ENCODE measurements around the gene SERTAD3. TPM values are rescaled to one million over a fixed set of nuclear protein-coding genes. Genes with fewer than 3 reads are reported as not detected.

The SERTAD3 gene
- total RNA-seq, 2 donors from 2014 or later = 23.5 to 24.6 TPM

- Mint-ChIP-seq H3K4me3 (peak overlapping the region; percentile 92), H3K27ac (no peak overlapping the region), H3K4me1 (peaks cover 33% of the 10 kb centered on the region), H3K36me3 (ENCODE audit: low read depth) (peaks cover 4% of the 10 kb centered on the region), H3K27me3 (peaks cover 4% of the 10 kb centered on the region)
- DNase-seq = peak; percentile 59 to 76 (median 71)
- H3K9me3 ChIP-seq (ENCODE audit: control insufficient read depth, low read length, poor library complexity, severe bottlenecking) = no peaks in the 10 kb centered on the region
- ATAC-seq = peak; percentile 70
These were observed 40.7 kb downstream of the SERTAD3 start for GRCh38 chr19:40403262-40403984.

GRCh38 chr19:40400559-40400958 lies 43.6 kb downstream of the SERTAD3 start:
- H3K36me3 Mint-ChIP-seq (ENCODE audit: low read depth) = peaks cover 4% of the 10 kb centered on the region
- DNase-seq (no peak), ATAC-seq (no peak)
- no peak overlapping the region for H3K4me3 Mint-ChIP-seq
- no peak overlapping the region for H3K27ac Mint-ChIP-seq
- peaks cover 4% of the 10 kb centered on the region for H3K27me3 Mint-ChIP-seq
- no peaks in the 10 kb centered on the region for H3K9me3 ChIP-seq (ENCODE audit: control insufficient read depth, low read length, poor library complexity, severe bottlenecking)
- H3K4me1 Mint-ChIP-seq = peaks cover 27% of the 10 kb centered on the region

- Mint-ChIP-seq H3K27me3 (peaks cover 4% of the 10 kb centered on the region), H3K4me3 (no peak overlapping the region), H3K27ac (no peak overlapping the region), H3K36me3 (ENCODE audit: low read depth) (peaks cover 4% of the 10 kb centered on the region), H3K4me1 (peaks cover 19% of the 10 kb centered on the region)
- ATAC-seq (peak; percentile 75), DNase-seq (peak; percentile 30 to 57 (median 46))
- H3K9me3 ChIP-seq (ENCODE audit: control insufficient read depth, low read length, poor library complexity, severe bottlenecking) = no peaks in the 10 kb centered on the region
These were observed 45.6 kb downstream of the SERTAD3 start for GRCh38 chr19:40398417-40399131.

GRCh38 chr19:40397568-40397906 lies 46.6 kb downstream of the SERTAD3 start:
- Mint-ChIP-seq H3K4me1 (peaks cover 14% of the 10 kb centered on the region), H3K27ac (no peak overlapping the region)
- no peaks in the 10 kb centered on the region for H3K9me3 ChIP-seq (ENCODE audit: control insufficient read depth, low read length, poor library complexity, severe bottlenecking)

GRCh38 chr19:40396886-40397567 lies 47.1 kb downstream of the SERTAD3 start:
- no peak overlapping the region for H3K4me3 Mint-ChIP-seq
- no peaks in the 10 kb centered on the region for H3K9me3 ChIP-seq (ENCODE audit: control insufficient read depth, low read length, poor library complexity, severe bottlenecking)
- no peak for DNase-seq
- peaks cover 4% of the 10 kb centered on the region for H3K27me3 Mint-ChIP-seq
- no peak for ATAC-seq
- H3K4me1 Mint-ChIP-seq = peaks cover 14% of the 10 kb centered on the region
- H3K27ac Mint-ChIP-seq = no peak overlapping the region
- peaks cover 4% of the 10 kb centered on the region for H3K36me3 Mint-ChIP-seq (ENCODE audit: low read depth)

More at GRCh38 chr19:40397568-40397906, 46.6 kb downstream of the SERTAD3 start:
- no peak for DNase-seq
- peaks cover 4% of the 10 kb centered on the region for H3K36me3 Mint-ChIP-seq (ENCODE audit: low read depth)
- no peak overlapping the region for H3K4me3 Mint-ChIP-seq
- ATAC-seq = no peak
- H3K27me3 Mint-ChIP-seq = peaks cover 4% of the 10 kb centered on the region

- ATAC-seq = no peak
- DNase-seq = no peak
- H3K4me3 Mint-ChIP-seq = no peak overlapping the region
- peaks cover 4% of the 10 kb centered on the region for H3K27me3 Mint-ChIP-seq
- H3K36me3 Mint-ChIP-seq (ENCODE audit: low read depth) = peaks cover 4% of the 10 kb centered on the region
- no peak overlapping the region for H3K27ac Mint-ChIP-seq
- no peaks in the 10 kb centered on the region for H3K9me3 ChIP-seq (ENCODE audit: control insufficient read depth, low read length, poor library complexity, severe bottlenecking)
- peaks cover 14% of the 10 kb centered on the region for H3K4me1 Mint-ChIP-seq
These were observed 48.2 kb downstream of the SERTAD3 start for GRCh38 chr19:40395956-40396355.

GRCh38 chr19:40394816-40395210 lies 49.3 kb downstream of the SERTAD3 start:
- H3K27ac Mint-ChIP-seq = no peak overlapping the region
- ATAC-seq = no peak

GRCh38 chr19:40393894-40394815 lies 50.0 kb downstream of the SERTAD3 start:
- H3K9me3 ChIP-seq (ENCODE audit: control insufficient read depth, low read length, poor library complexity, severe bottlenecking) = no peaks in the 10 kb centered on the region
- Mint-ChIP-seq H3K36me3 (ENCODE audit: low read depth) (no peaks in the 10 kb centered on the region), H3K27me3 (no peaks in the 10 kb centered on the region), H3K4me3 (no peak overlapping the region), H3K27ac (no peak overlapping the region), H3K4me1 (peaks cover 3% of the 10 kb centered on the region)
- DNase-seq (no peak), ATAC-seq (no peak)

More at GRCh38 chr19:40394816-40395210, 49.3 kb downstream of the SERTAD3 start:
- H3K4me1 Mint-ChIP-seq = peaks cover 10% of the 10 kb centered on the region
- H3K27me3 Mint-ChIP-seq = no peaks in the 10 kb centered on the region
- no peak for DNase-seq
- no peaks in the 10 kb centered on the region for H3K36me3 Mint-ChIP-seq (ENCODE audit: low read depth)
- no peak overlapping the region for H3K4me3 Mint-ChIP-seq
- H3K9me3 ChIP-seq (ENCODE audit: control insufficient read depth, low read length, poor library complexity, severe bottlenecking) = no peaks in the 10 kb centered on the region

- ATAC-seq (no peak), DNase-seq (no peak)
- no peaks in the 10 kb centered on the region for H3K36me3 Mint-ChIP-seq (ENCODE audit: low read depth)
- no peaks in the 10 kb centered on the region for H3K27me3 Mint-ChIP-seq
- H3K4me3 Mint-ChIP-seq = no peak overlapping the region
- no peaks in the 10 kb centered on the region for H3K9me3 ChIP-seq (ENCODE audit: control insufficient read depth, low read length, poor library complexity, severe bottlenecking)
- H3K27ac Mint-ChIP-seq = peak overlapping the region; percentile 16
- no peaks in the 10 kb centered on the region for H3K4me1 Mint-ChIP-seq
These were observed 51.1 kb downstream of the SERTAD3 start for GRCh38 chr19:40392894-40393517.

GRCh38 chr19:40392123-40392522 lies 52.0 kb downstream of the SERTAD3 start:
- no peaks in the 10 kb centered on the region for H3K9me3 ChIP-seq (ENCODE audit: control insufficient read depth, low read length, poor library complexity, severe bottlenecking)
- ATAC-seq = no peak
- Mint-ChIP-seq H3K4me1 (no peaks in the 10 kb centered on the region), H3K4me3 (no peak overlapping the region), H3K27ac (no peak overlapping the region), H3K27me3 (no peaks in the 10 kb centered on the region), H3K36me3 (ENCODE audit: low read depth) (no peaks in the 10 kb centered on the region)
- no peak for DNase-seq

Measured in T-helper 17 cell (primary cell).